ENCODE measurements around the gene ALCAM.

DNA sequence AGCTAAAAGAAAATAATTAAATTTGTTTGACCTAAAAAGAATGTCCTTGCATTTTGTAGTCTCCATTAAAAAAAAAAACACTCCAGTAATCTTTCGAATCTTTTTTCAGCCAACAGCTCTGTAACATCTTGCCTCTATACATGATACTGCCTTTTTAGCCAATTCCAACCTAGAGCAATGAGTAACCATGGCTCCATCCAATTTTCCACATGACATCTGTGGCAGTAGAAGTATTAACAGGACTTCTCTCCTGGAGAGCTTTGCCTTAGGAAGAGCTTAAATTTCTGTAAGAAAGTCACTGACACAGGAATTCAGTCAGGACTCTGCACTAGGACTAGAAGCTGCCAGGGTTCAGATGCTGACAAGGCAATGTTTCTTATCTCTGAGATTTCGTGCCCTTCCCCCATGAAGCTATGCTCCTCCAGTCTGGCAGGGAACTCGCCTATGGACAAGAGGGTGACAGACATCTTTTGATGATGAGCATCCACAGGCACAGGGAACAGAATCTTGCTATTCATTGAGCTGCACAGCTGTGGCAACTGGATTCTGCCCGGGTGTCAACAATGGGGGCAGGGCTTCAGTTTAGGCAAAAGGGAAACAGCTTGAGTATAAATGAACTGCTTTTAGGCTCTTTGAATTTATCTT is 81.8 kb downstream of the ALCAM start:
- TF ChIP-seq, protein P1, sequence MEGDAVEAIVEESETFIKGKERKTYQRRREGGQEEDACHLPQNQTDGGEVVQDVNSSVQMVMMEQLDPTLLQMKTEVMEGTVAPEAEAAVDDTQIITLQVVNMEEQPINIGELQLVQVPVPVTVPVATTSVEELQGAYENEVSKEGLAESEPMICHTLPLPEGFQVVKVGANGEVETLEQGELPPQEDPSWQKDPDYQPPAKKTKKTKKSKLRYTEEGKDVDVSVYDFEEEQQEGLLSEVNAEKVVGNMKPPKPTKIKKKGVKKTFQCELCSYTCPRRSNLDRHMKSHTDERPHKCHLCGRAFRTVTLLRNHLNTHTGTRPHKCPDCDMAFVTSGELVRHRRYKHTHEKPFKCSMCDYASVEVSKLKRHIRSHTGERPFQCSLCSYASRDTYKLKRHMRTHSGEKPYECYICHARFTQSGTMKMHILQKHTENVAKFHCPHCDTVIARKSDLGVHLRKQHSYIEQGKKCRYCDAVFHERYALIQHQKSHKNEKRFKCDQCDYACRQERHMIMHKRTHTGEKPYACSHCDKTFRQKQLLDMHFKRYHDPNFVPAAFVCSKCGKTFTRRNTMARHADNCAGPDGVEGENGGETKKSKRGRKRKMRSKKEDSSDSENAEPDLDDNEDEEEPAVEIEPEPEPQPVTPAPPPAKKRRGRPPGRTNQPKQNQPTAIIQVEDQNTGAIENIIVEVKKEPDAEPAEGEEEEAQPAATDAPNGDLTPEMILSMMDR (conservative IDR thresholded peaks at IDR 0.05), result no peak
- no peak for TF ChIP-seq ZFX (IDR thresholded peaks at IDR 0.05)
